Duodenal mucosa (tissue), 2 donors: ENCODE measurements around the gene CRELD2.

Source experiments
- H3K27ac ChIP-seq: one replicate; pipeline ENCODE4 v1.7.0; 2013; ENCODE audit warnings: low read depth, low read length
- H3K27me3 ChIP-seq, 2 donors: one replicate each; pipeline ENCODE4 v1.7.0; 2013; ENCODE audit warnings: low read length in 2 of 2, control low read depth in 1 of 2; ENCODE audit not compliant: insufficient read depth in 2 of 2, control insufficient read depth in 1 of 2
- H3K36me3 ChIP-seq, 2 donors: one replicate each; pipeline ENCODE4 v1.7.0; 2013; ENCODE audit warnings: low read length in 2 of 2, control low read depth in 1 of 2; ENCODE audit not compliant: insufficient read depth in 2 of 2, control insufficient read depth in 1 of 2
- H3K4me1 ChIP-seq, 2 donors: one replicate each; pipeline ENCODE4 v1.7.0; 2013; ENCODE audit warnings: low read length in 2 of 2, control low read depth in 1 of 2; ENCODE audit not compliant: insufficient read depth in 2 of 2, control insufficient read depth in 1 of 2
- H3K4me3 ChIP-seq, 2 donors: one replicate each; pipeline ENCODE4 v1.7.0; 2013; ENCODE audit warnings: low read length in 2 of 2, low read depth in 1 of 2
- H3K9ac ChIP-seq, 2 donors: one replicate each; pipeline ENCODE4 v1.7.0; 2013; ENCODE audit warnings: low read length in 2 of 2, low read depth in 1 of 2
- H3K9me3 ChIP-seq, 2 donors: one replicate each; pipeline ENCODE4 v1.7.0; 2013; ENCODE audit warnings: low read length in 2 of 2, control low read depth in 1 of 2; ENCODE audit not compliant: control insufficient read depth in 1 of 2

The CRELD2 gene

GRCh38 chr22:49936973-49937757 is 18.7 kb downstream of the CRELD2 start:
- Histone ChIP-seq H3K4me1 (peaks cover 18 to 32% of the 10 kb centered on the region in 2 donors), H3K9me3 (no peaks in the 10 kb centered on the region), H3K27me3 (no peaks in the 10 kb centered on the region), H3K4me3 (no peak overlapping the region), H3K36me3 (no peaks in the 10 kb centered on the region), H3K27ac (peak overlapping the region; percentile 83), H3K9ac (no peak overlapping the region)

GRCh38 chr22:49937758-49938564 is 19.5 kb downstream of the CRELD2 start:
- H3K4me1 ChIP-seq, result peaks cover 18 to 31% of the 10 kb centered on the region in 2 donors
- H3K9ac ChIP-seq, result no peak overlapping the region
- H3K4me3 ChIP-seq, result no peak overlapping the region
- H3K9me3 ChIP-seq, result no peaks in the 10 kb centered on the region
- H3K36me3 ChIP-seq, result no peaks in the 10 kb centered on the region
- peak overlapping the region; percentile 83 for H3K27ac ChIP-seq
- no peaks in the 10 kb centered on the region for H3K27me3 ChIP-seq

- Histone ChIP-seq H3K27ac (peak overlapping the region; percentile 51), H3K27me3 (no peaks in the 10 kb centered on the region), H3K4me1 (peaks cover 13 to 25% of the 10 kb centered on the region in 2 donors), H3K4me3 (no peak overlapping the region), H3K9ac (no peak overlapping the region), H3K36me3 (no peaks in the 10 kb centered on the region), H3K9me3 (no peaks in the 10 kb centered on the region)
Observed at GRCh38 chr22:49938565-49939136, 20.2 kb downstream of the CRELD2 start.

GRCh38 chr22:49941507-49942316 is 23.3 kb downstream of the CRELD2 start:
- H3K27me3 ChIP-seq, result no peaks in the 10 kb centered on the region
- H3K9ac ChIP-seq, result no peak overlapping the region
- H3K9me3 ChIP-seq, result no peaks in the 10 kb centered on the region
- H3K4me3 ChIP-seq, result no peak overlapping the region
- peaks cover 5 to 15% of the 10 kb centered on the region in 2 donors for H3K4me1 ChIP-seq
- H3K36me3 ChIP-seq, result no peaks in the 10 kb centered on the region
- no peak overlapping the region for H3K27ac ChIP-seq

- Histone ChIP-seq H3K27ac (no peak overlapping the region), H3K27me3 (no peaks in the 10 kb centered on the region), H3K4me3 (no peak overlapping the region), H3K36me3 (no peaks in the 10 kb centered on the region), H3K4me1 (peaks cover 8 to 14% of the 10 kb centered on the region in 2 donors), H3K9ac (no peak overlapping the region), H3K9me3 (no peaks in the 10 kb centered on the region)
Observed at GRCh38 chr22:49942565-49943404, 24.4 kb downstream of the CRELD2 start.

GRCh38 chr22:49943405-49943765 is 25.0 kb downstream of the CRELD2 start:
- no peaks in the 10 kb centered on the region for H3K9me3 ChIP-seq
- H3K4me3 ChIP-seq, result no peak overlapping the region
- no peak overlapping the region for H3K27ac ChIP-seq
- no peak overlapping the region for H3K9ac ChIP-seq
- no peaks in the 10 kb centered on the region for H3K36me3 ChIP-seq
- peaks cover 10 to 14% of the 10 kb centered on the region in 2 donors for H3K4me1 ChIP-seq
- no peaks in the 10 kb centered on the region for H3K27me3 ChIP-seq

- Histone ChIP-seq H3K27ac (no peak overlapping the region), H3K27me3 (no peaks in the 10 kb centered on the region), H3K4me1 (peaks cover 10 to 14% of the 10 kb centered on the region in 2 donors), H3K9me3 (no peaks in the 10 kb centered on the region), H3K9ac (no peak overlapping the region), H3K36me3 (no peaks in the 10 kb centered on the region), H3K4me3 (no peak overlapping the region)
Observed at GRCh38 chr22:49943771-49944398, 25.5 kb downstream of the CRELD2 start.

GRCh38 chr22:49944399-49944891 is 26.0 kb downstream of the CRELD2 start:
- Histone ChIP-seq H3K4me3 (no peak overlapping the region), H3K9me3 (no peaks in the 10 kb centered on the region), H3K27ac (no peak overlapping the region), H3K27me3 (no peaks in the 10 kb centered on the region), H3K9ac (no peak overlapping the region), H3K4me1 (peaks cover 10 to 16% of the 10 kb centered on the region in 2 donors), H3K36me3 (no peaks in the 10 kb centered on the region)
